Measurements from ENCODE around the gene CSTPP1.

CSTPP1 gene

DNA sequence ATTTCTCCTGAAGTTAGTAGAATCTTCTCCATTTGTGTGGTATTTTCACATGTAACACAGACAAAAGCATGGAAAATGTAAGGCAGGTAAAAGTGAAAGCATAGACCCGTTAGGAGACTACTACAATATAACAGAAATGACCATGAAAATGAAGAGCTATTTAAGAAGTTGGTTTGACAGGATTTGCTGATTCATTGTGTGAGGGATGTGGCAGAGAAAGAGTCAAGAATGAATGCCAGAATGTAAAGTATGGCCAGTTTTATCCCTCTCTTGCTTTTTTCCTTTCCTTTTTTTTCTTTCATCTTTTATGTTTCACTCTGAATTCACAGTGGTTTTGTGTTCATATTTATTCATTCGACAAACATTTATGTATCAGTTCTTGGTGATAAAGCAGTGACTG lies 124.2 kb downstream of the CSTPP1 start:
- Mint-ChIP-seq H3K4me1 (peaks cover 27% of the 10 kb centered on the region), H3K4me3 (no peak overlapping the region), H3K9me3 (peaks cover 9% of the 10 kb centered on the region), H3K27me3 (ENCODE audit: low read depth) (no peaks in the 10 kb centered on the region), H3K36me3 (ENCODE audit: low read depth) (peaks cover 49% of the 10 kb centered on the region), H3K27ac (no peak overlapping the region)
- TF ChIP-seq, protein P1, sequence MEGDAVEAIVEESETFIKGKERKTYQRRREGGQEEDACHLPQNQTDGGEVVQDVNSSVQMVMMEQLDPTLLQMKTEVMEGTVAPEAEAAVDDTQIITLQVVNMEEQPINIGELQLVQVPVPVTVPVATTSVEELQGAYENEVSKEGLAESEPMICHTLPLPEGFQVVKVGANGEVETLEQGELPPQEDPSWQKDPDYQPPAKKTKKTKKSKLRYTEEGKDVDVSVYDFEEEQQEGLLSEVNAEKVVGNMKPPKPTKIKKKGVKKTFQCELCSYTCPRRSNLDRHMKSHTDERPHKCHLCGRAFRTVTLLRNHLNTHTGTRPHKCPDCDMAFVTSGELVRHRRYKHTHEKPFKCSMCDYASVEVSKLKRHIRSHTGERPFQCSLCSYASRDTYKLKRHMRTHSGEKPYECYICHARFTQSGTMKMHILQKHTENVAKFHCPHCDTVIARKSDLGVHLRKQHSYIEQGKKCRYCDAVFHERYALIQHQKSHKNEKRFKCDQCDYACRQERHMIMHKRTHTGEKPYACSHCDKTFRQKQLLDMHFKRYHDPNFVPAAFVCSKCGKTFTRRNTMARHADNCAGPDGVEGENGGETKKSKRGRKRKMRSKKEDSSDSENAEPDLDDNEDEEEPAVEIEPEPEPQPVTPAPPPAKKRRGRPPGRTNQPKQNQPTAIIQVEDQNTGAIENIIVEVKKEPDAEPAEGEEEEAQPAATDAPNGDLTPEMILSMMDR (IDR thresholded peaks at IDR 0.05; ENCODE audit: unreplicated experiment in 3 of 3), result no peak

DNA sequence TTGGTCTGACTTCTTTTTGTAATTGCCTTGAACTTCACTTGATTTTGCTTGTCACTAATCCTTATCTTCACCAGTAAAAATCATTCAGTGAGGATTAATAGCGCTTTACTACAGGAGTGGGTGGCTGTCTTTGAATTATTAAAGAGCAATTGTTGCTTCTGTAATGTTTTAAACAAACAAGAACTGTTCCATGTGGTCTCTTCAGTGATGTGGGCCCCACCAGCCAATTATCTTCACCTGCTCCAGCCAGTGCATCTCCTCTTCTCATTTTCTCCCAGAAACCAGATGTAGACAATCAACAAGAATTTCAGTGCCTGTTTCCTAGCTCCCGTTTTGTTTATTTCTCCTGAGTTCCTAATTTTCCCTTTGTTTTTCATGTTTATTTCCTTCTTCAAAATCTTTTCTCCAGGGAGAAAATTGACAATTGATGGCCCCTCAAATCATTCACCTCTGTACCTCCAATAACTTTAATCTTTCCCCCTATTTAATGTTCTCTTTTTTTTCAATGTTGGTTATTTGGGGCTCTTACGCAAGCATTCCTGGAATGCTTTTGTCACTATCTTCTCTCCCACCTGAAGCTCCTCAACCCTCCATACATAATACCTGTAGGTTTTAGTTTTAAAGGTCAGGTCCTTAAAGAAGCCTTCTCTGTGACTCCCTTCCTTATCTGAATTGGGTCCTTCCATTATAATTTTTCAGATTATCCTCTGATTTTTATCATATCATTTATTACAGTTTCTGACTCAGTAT lies 125.0 kb downstream of the CSTPP1 start:
- no peak overlapping the region for H3K27ac Mint-ChIP-seq
- H3K4me1 Mint-ChIP-seq, result peaks cover 19% of the 10 kb centered on the region
- H3K36me3 Mint-ChIP-seq (ENCODE audit: low read depth), result peaks cover 44% of the 10 kb centered on the region
- TF ChIP-seq, protein P1 (IDR thresholded peaks at IDR 0.05; ENCODE audit: unreplicated experiment in 3 of 3), result no peak
- H3K9me3 Mint-ChIP-seq, result peaks cover 7% of the 10 kb centered on the region
- no peak overlapping the region for H3K4me3 Mint-ChIP-seq
- no peaks in the 10 kb centered on the region for H3K27me3 Mint-ChIP-seq (ENCODE audit: low read depth)

DNA sequence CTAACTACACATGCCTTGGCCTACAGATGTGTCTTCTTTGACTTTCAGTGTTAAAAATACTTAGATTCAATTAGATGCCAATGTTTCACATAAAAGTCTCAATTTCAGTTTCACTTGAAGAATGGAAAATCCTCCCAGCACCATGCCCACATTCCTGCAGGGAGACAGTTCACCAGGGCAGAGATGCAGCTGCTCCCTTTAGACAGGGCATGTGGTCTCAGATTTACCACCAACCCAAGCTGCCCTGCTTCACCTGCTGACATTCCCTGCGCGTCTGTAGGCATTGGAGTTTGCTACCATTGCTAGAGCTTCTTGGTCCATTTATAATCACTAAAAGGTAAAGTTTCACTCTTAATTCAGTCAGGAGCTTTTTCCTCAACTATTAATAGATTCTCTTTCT lies 126.2 kb downstream of the CSTPP1 start:
- Mint-ChIP-seq H3K27ac (no peak overlapping the region), H3K9me3 (peaks cover 2% of the 10 kb centered on the region), H3K27me3 (ENCODE audit: low read depth) (no peaks in the 10 kb centered on the region), H3K36me3 (ENCODE audit: low read depth) (peaks cover 36% of the 10 kb centered on the region), H3K4me1 (peaks cover 18% of the 10 kb centered on the region), H3K4me3 (no peak overlapping the region)
- TF ChIP-seq, protein P1 (IDR thresholded peaks at IDR 0.05; ENCODE audit: unreplicated experiment in 3 of 3), result no peak

DNA sequence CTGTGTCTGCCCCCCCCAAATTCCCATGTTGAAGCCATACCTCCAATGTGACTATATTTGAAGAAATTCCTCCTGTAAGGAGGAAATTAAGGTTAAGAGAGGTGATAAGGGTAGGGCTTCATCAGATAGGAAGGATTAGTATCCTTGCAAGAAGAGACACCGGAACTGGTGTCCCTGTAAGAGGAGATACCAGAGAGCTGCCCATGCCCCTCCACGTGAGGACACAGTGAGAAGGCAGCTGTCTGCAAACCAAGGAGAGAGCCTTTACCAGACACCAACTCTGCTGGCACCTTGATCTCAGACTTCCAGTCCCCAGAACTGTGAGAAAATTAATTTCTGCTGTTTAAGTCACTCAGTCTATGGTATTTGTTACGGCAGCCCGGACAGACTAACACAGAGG lies 130.8 kb downstream of the CSTPP1 start:
- TF ChIP-seq, protein P1 (IDR thresholded peaks at IDR 0.05; ENCODE audit: unreplicated experiment in 3 of 3), result no peak
- H3K36me3 Mint-ChIP-seq (ENCODE audit: low read depth), result peaks cover 13% of the 10 kb centered on the region
- H3K27ac Mint-ChIP-seq, result no peak overlapping the region
- H3K9me3 Mint-ChIP-seq, result no peaks in the 10 kb centered on the region
- H3K27me3 Mint-ChIP-seq (ENCODE audit: low read depth), result no peaks in the 10 kb centered on the region
- H3K4me1 Mint-ChIP-seq, result peaks cover 15% of the 10 kb centered on the region
- no peak overlapping the region for H3K4me3 Mint-ChIP-seq

DNA sequence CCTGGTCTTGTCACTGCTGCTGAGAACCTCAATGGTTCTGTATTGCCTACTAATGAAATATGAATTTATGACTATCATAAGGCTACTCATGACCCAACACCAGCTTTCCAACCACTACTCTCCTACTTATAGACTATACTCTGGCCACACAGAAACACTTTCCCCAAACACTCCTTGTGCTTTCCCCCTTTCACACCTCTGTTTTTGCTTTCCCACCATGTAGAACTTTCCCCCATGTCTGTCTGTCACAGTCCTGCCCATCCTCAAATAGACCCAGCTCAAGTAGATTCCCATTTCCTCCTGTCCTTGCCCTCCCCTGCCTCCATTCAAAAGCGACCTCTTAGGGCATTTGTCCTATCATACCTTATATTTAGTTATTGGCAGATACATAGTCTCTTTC lies 134.2 kb downstream of the CSTPP1 start:
- Mint-ChIP-seq H3K27ac (no peak overlapping the region), H3K4me3 (no peak overlapping the region), H3K4me1 (peaks cover 10% of the 10 kb centered on the region), H3K36me3 (ENCODE audit: low read depth) (peaks cover 3% of the 10 kb centered on the region), H3K27me3 (ENCODE audit: low read depth) (no peaks in the 10 kb centered on the region), H3K9me3 (no peaks in the 10 kb centered on the region)
- TF ChIP-seq, protein P1 (IDR thresholded peaks at IDR 0.05; ENCODE audit: unreplicated experiment in 3 of 3), result no peak

DNA sequence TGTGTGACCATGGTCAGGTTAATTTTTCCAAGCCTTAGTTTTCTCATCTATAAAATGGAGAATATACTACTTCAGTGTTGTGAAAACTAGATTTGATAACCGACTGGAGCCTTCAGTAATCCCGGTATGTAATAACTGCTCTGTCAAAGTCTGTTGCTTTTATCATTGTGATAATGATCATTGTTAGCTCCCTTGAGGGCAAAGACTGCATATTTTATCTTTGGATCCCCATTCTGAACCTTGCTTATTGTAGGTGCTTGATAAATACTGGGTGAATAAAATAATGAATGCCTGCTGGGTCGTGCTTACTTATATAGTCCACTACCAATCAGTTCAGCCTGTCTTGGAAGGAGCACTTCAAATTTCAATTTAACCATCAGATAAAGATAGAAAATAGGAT lies 134.8 kb downstream of the CSTPP1 start:
- Mint-ChIP-seq H3K9me3 (no peaks in the 10 kb centered on the region), H3K36me3 (ENCODE audit: low read depth) (peaks cover 3% of the 10 kb centered on the region), H3K27me3 (ENCODE audit: low read depth) (no peaks in the 10 kb centered on the region), H3K27ac (peak overlapping the region in 1 of 3 experiments; percentile 38), H3K4me3 (no peak overlapping the region), H3K4me1 (peaks cover 10% of the 10 kb centered on the region)
- TF ChIP-seq, protein P1 (IDR thresholded peaks at IDR 0.05; ENCODE audit: unreplicated experiment in 3 of 3), result no peak
